NCI-H2196 (cell line): ENCODE results near the gene STAT1.
A peak's percentile ranks its signal among the peaks of the same experiment; 100 is the strongest.
"Not testable (repeated sequence)": the region's sequence is repeated elsewhere in the genome, so short reads cannot be mapped to it uniquely, and the experiment has no call there.

ENCODE experiments used
- DNase-seq: peaks from one replicate; lab custom pipeline; 2025; ENCODE audit not compliant: unreplicated experiment; lab: John Stamatoyannopoulos, UW

The STAT1 gene

DNA sequence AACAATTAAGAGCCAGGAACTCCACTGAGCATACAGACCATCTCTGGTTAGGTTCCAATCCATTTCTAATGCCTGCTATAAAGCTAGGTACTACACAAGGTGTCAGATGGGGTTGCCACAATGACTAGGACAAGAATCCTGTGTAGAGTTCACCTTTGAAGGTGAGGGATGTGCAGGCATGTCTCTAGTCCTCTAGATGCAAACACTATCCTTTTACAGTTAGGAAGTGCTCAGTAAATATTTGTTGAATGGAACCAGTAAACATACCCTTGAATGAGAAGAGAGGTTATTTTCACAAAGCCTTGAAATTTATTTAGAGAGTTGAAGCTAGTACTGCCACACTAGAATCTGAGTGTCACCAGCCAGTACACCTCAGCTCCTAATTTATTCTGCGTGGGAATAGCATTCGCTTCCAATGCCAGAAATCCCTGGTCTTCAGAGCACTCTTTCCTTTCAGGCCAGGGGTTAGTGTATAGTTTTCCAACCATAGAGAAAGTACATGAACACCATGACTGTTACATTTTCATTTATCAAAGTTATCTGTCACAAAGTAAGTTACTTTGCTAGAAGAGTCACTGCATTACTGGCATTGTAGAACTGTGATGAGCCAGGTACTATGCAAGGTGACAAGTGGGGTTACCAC, 48.3 kb downstream of the STAT1 start:
- DNase-seq, result no peak

DNA sequence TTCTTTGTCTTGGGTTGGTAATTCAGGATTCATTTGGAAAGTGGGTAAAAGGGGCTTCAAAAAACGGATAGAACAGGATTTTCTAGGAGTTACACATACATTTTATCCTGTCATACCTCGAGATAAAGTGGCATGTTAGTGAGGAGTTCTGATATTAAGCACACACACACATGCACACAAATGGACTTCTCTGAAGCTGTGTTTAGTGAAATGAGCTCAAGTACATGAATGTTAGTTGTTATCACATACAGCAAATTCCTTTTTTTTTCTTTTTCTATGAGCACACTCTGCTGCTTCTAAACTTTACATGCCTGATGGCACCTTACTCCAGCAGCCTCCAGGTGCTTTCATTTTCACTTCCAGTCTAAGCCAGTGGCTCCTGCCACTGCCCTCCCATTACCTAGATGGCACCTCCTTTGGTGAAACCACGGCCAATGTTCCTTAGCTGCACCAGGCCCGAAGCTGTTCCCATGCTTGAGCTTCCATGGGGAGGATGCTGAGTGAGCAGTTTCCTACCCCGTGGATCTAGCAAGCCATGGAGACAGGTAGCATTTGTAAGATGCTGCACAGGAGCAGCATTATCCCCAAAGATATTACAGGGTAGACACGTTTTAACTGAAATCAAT, 49.7 kb downstream of the STAT1 start:
- DNase-seq, result no peak

DNA sequence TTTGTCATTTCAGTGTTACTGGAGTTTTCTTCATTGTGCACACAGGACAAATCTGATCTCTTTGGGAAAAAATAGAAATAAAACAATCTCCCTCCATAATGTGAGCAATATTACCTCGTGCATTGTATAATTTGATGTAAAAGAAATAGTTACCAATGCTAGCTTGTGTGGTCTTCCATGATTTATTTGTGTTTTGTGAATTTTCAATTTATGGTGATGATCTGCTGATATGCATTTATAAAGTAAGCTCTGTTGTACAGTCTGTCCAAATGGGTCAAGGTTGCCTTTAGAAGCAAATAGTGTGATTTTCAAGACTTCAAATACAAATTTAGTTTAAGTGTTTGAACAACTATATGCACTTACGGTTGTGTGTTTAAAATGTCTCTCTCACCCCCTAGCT, 50.9 kb downstream of the STAT1 start:
- no peak for DNase-seq

DNA sequence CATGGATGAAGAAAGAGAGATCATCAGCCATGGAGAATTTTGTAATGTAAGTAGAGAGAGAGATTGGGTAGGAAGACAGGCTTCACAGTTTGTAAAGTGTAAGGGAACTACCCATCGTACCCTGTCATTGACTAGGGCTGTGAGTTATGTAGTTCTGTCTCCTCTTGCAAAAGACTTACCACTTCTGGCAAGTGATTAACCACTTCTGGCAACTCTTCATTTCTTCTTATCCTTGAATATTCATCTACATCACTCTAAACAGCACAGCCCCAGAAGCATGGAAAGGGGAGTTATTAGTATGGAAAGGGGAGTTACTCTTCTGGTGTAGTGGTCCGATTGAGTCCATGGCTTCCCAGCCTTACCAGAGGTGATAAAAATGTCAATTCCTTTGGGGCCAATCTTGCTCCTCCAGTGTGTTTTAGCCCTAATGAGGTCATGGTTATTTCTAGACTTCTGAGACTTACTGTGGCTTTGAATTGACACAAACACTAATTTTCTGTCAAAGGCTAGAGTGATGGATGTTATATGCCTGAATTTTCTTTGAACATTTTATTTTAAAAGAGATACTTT, 52.0 kb downstream of the STAT1 start:
- no peak for DNase-seq

DNA sequence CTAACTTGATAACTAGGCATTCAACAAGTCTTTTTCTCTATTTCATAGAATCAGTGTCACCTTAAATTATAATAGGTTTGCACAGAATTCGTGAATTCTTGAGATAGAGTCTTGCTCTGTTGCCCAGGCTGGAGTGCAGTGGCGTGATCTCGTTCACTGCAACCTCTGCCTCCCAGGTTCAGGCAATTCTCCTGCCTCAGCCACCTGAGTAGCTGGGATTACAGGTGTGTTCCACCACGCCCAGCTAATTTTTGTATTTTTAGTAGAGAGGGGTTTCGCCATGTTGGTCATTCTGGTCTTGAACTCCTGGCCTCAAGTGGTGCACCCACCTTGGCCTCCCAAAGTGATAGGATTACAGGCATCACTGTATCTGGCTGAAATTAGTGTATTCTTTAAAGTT, 52.9 kb downstream of the STAT1 start:
- not testable (repeated sequence) for DNase-seq

DNA sequence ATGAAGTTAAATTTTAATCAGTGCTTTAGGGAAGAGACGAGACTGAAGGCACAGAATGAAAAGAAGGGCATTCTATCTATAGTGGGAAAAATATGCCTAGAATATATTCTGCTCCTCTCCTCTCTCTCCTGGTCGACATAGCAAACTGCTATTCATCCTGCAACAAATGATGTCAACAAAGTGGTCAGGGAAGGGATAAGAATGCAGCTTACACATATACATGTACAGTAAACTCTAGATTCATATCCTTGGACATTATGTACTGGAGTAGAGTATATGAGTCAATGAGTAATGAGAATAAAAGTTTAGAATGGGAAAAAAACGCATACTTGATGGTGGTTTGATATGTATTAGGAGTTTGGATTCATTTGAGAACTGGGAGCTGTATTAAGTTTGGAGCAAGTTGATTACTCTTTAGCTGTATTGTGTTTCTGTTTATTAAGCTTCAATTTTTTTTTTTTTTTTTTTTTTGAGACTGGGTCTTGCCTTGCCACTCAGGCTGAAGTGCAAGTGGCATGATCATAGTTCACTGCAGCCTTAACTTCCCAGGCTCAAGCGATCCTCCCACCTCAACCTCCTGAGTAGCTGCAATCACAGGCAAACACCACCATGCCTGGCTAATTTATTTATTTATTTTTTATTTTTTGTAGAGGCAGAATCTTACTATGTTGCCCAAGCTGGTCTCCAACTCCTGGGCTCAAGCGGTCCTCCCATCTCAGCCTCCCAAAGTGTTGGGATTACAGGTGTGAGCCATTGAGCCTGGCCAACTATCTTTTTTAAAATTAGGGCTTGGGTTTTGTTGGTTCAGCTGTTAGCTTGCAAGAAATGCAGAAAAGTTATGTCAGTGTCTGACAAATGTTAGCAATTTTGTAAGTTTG, 53.8 kb downstream of the STAT1 start:
- no peak for DNase-seq

DNA sequence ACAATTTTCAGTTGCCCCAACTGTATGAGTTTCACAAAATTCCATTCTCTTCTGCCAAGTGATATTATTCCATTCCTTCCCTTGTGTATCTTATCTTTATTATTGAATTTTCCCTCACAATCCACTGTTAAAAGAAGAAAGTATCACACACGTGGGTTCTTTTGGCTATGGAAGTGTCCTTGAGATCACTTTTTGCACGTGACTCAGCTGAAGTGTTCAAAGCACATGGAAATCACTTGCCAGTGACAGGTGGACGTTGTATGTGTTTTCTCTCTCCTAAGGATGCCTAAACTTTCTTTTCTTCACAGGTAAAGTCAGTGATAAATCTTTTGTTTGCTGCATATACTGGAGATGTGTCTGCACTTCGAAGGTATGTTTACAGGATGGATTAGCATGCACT, 60.7 kb downstream of the STAT1 start:
- no peak for DNase-seq

DNA sequence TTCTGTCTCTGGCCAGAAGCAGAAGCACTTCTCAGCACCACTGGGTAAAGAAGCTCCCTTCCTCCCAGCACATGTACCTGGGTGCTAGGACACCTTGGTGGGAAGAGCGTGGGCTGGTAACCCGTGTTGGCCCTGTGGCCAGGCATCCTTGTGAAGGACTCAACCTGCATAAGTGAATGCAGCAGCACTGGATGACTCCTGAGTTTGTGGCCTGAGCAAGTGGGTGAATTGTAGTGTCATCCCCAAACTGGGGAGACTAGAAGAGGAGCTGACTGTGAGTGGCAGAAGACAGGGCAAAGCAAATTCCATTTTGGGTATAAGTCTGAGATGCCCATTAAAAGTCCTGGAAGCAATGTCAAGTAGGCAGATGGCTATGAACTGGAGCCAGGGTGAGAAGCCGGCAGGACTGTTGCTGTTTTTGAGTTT, 63.4 kb downstream of the STAT1 start:
- no peak for DNase-seq

DNA sequence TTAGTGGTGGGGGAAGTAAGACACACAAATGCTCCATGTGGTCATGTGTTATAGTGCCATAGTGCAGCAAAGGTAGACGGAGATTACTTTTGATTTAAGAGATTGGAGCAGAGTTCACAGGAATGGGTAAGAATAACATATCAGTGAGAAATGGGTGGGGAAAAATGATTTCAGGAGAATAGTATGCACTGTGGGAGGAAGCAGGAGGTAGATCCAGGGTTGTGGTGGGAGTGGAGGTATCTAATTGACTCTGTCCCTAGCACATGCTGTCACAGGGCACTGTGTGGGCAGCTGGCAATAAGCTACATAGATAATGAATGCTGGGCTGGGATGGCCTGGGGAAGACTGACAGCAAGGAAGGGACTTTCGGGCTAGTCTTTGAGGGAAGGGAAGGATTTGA, 65.3 kb downstream of the STAT1 start:
- DNase-seq, result no peak

DNA sequence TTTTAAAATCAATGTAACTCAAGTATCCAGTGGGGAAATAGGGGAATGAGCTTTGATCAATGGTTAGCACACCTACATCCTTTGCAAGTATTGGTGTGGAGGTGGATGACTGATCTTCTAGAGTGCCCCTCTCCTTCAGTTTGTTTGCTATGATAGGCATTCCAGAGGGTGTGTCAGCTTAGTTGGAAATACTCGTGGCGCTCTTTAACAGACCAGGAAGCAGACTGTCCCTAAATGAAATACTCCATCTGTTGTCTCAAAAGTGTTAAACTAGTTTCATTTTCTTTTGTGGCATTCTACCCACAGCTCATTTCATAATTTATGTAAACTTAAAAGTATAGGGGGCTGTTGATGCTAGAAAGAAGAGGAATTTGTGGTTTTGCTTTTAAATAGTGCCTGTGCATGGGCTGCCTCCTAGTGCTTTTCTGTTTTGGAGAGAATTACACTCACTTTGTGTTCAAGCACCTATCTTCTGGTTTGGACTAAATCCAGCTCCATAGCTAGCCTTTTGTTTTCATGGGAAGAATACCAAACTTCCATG, 66.2 kb downstream of the STAT1 start:
- DNase-seq, result peak; percentile 35

DNA sequence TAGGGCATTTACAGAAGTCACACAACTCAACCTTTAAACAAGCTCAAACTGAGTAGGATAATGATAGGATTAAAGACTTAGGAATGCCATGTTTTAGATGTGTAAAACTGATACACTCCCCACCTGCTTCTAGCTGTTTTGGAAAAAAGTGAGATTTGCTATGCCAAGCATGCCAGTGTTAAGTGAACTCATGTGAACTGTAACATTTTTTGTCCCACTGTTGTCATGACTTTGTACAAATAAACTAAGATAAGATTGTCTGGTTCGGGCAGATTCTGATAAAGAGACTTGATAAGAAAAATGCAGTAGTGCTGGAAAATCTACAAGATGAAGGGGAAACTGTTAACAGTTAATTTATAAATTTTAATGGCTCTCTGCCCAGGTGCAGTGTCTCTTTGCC, 66.8 kb downstream of the STAT1 start:
- peak; percentile 37 for DNase-seq

DNA sequence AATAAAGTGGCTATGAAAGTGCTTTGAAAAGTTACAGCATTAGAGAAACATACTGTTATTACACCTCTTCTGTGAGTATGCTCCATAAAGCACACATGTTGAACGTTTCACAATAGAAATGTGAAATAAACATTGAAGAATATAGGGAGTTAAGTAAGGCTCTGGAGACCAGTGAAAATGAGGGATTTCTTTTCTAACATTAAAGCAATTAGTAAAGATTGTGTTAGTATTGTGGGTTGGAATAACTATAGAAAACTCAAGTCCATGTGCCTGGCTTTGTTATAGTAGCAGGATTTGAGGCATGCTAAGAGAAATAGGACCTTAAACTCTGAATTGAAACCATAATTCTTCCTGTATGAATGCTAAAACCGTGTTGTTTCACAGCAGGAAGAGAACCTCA, 70.3 kb downstream of the STAT1 start:
- no peak for DNase-seq

DNA sequence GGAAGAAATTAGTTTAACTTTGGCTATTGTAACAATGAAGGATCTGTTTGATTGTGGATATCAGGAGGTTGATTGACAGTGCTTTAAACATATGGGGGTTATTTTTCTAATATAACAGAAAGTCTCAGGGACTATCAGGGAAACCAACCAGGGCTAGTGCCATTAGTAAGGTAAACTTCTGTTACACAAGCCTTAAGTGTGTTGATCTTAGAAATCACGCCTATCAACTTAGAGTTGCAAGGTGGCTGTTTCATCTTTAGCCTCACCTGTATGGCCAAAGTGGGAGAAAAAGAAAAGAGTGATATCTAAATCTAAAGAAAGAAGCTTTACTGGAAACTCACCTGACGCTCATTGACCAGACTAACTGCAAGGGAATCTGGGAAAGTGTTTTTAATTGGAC, 71.3 kb downstream of the STAT1 start:
- DNase-seq, result no peak

DNA sequence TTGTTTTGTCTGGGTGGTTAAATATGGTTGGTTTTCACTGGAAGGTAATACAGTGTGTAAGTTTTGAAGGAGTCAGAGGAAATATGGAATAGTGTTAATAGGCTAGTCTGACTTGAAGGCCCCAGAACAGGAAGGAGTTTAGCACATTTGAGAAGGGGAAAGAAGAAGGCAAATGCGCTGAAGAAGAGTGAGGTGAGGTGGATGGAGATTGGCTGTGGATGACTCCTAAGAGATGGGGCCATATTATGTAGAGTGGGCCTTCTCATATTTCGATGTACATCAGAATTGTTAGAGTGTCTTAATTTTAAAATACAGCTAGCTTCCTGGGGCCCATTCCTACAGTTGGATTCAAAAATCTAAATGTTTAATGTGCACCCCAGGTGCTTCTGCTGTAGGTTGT, 72.4 kb downstream of the STAT1 start:
- DNase-seq, result no peak

DNA sequence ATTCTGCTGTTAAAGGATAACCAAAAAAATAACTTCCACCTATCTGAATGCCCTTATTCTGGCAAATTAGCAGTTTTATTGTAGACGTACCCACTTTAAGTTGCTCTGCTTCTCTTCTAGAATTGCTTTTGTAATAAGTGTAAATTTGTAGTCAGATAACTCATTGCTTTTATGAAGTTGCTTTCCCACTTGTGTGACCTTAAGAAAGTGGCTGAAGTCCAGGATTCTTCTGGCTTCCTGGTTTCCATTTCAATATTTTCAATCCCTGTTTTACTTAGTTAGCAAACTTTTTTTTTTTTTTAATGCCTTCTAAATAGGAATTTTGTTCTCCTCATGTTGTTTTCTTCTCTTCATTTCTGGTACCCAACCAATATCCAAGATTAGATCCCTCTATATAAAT, 73.5 kb downstream of the STAT1 start:
- no peak for DNase-seq

DNA sequence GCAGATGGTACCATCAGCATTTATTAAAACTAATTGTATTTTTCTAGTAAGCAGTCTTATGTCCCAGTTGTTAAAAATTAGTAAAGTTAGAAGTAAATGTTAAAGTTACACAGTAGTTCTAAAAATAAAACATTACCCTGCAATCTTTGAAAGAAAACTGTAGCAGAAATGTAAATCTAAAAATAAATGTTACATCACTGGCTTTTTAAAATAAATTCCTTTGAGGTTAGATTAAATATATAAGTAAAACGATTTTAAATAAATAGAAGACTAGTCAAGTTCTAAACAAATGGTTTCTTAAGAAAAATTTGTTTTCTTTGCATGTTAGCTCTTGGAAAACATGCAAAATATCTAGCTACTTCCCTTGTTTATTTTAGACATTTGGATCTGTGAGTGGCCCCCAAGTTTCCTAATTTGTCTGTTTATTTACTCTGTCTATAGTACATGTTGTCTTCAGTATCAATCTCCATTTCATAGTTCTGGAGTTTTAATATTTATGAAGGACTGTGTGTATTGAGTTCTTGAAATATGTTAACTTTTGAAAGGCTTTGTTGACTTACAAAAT, 75.1 kb downstream of the STAT1 start:
- no peak for DNase-seq

DNA sequence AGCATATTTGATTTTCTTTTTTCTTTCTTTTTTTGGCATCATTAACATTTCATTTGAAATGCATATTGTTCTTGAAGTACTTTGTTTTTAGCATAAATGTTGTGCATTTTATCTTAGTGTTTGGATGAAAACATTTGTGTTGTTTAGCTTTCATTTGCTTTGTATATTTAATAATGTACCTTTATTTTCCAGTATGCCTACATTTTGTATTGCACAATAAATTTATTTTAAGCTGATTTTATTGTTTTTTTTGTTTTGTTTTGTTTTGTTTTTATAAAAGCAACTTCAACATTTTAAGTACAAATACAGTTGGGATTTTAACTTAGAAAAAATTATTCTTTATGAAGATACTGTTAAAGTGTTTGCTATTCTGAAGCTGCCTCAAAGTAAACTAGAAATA, 78.9 kb downstream of the STAT1 start:
- DNase-seq, result no peak

DNA sequence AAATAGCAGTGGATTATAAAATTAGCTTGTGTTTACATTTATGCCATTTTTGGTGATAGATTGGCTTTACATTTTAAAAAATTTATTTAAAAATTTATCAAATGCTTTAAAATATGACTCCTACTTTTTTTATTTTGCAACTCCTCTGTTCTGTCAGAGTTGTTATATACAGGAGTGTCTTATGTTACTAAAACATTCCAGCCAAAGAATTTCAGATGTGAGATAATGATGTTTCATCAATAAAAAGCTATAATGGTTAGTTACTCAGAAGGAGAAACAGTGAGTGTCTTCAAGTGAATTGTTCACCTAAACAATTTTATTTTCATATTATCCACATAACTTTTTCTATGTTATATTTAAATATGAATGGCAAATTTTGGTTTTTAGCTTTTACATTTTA, 80.6 kb downstream of the STAT1 start:
- DNase-seq, result no peak

DNA sequence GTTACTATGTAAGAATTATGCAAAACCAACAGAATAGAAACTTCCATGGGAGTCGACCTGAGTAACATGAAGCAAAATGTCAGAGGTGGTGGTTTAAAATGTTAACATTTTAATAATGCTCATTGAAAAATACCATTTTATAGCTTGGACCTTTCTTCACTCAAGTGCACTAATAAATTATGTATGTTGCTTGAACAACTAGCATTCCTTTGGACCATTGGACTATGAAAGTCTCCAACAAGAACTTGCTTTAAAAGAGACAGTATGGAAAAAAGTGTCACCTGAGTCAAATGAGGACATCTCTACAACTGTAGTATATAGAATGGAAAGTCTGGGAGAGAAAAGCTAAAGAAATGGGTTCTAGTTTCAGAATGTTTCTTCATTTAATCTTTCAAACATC, 81.5 kb downstream of the STAT1 start:
- DNase-seq, result no peak

DNA sequence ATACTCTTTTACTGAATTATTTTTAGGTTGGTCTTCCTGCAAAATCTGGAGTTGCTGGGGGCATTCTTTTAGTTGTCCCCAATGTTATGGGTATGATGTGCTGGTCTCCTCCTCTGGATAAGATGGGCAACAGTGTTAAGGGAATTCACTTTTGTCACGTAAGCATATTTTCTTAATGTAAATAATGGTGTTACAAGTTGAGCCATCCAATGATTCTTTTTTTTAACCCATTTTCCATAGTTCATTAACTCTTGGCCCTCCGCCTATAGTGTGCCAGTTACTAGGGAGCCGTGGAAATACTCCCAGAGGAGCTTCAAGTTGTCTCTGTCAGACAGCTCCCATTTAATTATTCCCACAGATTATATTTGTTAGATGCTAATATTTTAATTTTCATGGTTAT, 83.6 kb downstream of the STAT1 start:
- no peak for DNase-seq

DNA sequence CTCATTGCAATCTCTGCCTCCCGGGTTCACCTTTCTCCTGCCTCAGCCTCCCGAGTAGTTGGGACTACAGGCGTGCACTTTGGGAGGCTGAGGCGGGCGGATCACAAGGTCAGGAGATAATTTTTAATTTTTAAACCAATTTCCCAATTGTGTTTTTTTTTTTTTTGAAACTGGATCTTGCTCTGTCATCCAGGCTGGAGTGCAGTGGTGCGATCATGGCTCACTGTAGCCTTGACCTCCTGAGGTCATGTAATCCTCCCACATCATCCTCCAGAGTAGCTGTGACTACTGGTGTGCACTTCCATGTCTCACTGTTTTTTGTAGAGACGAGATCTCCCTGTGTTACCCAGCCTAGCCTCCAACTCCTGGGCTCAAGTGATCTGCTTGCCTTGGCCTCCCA, 84.1 kb downstream of the STAT1 start:
- DNase-seq, result no peak
